D341Med (cell line): ENCODE data around the gene TRIM25.

Experiments used
- DNase-seq: peaks from one replicate; pipeline ENCODE4 v3.0.0; 2012; ENCODE audit warnings: low spot score

TRIM25 gene

GRCh38 chr17:56866076-56866475 lies 47.8 kb downstream of the TRIM25 start:
- DNase-seq = no peak

- DNase-seq = no peak
Measured at GRCh38 chr17:56863974-56864373, 49.9 kb downstream of the TRIM25 start.

- no peak for DNase-seq
Measured at GRCh38 chr17:56861899-56862298, 52.0 kb downstream of the TRIM25 start.

GRCh38 chr17:56851008-56851407 lies 62.8 kb downstream of the TRIM25 start:
- DNase-seq = no peak

GRCh38 chr17:56850591-56850990 lies 63.3 kb downstream of the TRIM25 start:
- DNase-seq = no peak

GRCh38 chr17:56849131-56849530 lies 64.7 kb downstream of the TRIM25 start:
- DNase-seq = no peak

- DNase-seq = no peak
Measured at GRCh38 chr17:56847106-56847505, 66.7 kb downstream of the TRIM25 start.

- DNase-seq = no peak
Measured at GRCh38 chr17:56845934-56846333, 67.9 kb downstream of the TRIM25 start.

GRCh38 chr17:56842577-56842976 lies 71.3 kb downstream of the TRIM25 start:
- DNase-seq = no peak

GRCh38 chr17:56838687-56839086 lies 75.2 kb downstream of the TRIM25 start:
- no peak for DNase-seq
